H9 (cell line): ENCODE data around the gene PIK3CD. TPM values are rescaled to one million over a fixed set of nuclear protein-coding genes. Genes with fewer than 3 reads are reported as not detected.

Experiments
- DNase-seq: peaks from one replicate; pipeline ENCODE4 v3.0.0-alpha.2; 2017
- H2AFZ ChIP-seq: one replicate; pipeline ENCODE4 v1.6.1; 2013; ENCODE audit warnings: mild to moderate bottlenecking, low read length, control low read depth, moderate library complexity
- H2AK5ac ChIP-seq: 2 replicates; pipeline ENCODE4 v1.6.1; 2013; ENCODE audit warnings: low read length, control low read depth, mixed read lengths; ENCODE audit not compliant: insufficient read length
- H2BK120ac ChIP-seq: one replicate; pipeline ENCODE4 v1.6.1; 2013; ENCODE audit warnings: low read depth, mild to moderate bottlenecking, low read length, control low read depth, inconsistent platforms; ENCODE audit not compliant: poor library complexity, severe bottlenecking
- H2BK12ac ChIP-seq: 2 replicates; pipeline ENCODE4 v1.6.1; 2013; ENCODE audit warnings: low read length, control low read depth, mixed read lengths, low read depth; ENCODE audit not compliant: insufficient read length
- H2BK15ac ChIP-seq: 2 replicates; pipeline ENCODE4 v1.6.1; 2013; ENCODE audit warnings: low read depth, low read length, control low read depth
- H2BK20ac ChIP-seq: one replicate; pipeline ENCODE4 v1.6.1; 2013; ENCODE audit warnings: low read depth, mild to moderate bottlenecking, low read length, control low read depth, inconsistent platforms; ENCODE audit not compliant: poor library complexity, severe bottlenecking
- H2BK5ac ChIP-seq: 2 replicates; pipeline ENCODE4 v1.6.1; 2013; ENCODE audit warnings: low read length, control low read depth, mixed read lengths; ENCODE audit not compliant: insufficient read length
- H3K14ac ChIP-seq: 2 replicates; pipeline ENCODE4 v1.6.1; 2013; ENCODE audit warnings: low read length, control low read depth; ENCODE audit not compliant: insufficient read depth
- H3K18ac ChIP-seq: 2 replicates; pipeline ENCODE4 v1.6.1; 2013; ENCODE audit warnings: low read depth, mild to moderate bottlenecking, mixed read lengths, low read length, control low read depth; ENCODE audit not compliant: insufficient read length
- H3K23ac ChIP-seq: 2 replicates; pipeline ENCODE4 v1.6.1; 2013; ENCODE audit warnings: low read length, control low read depth, mixed read lengths, low read depth; ENCODE audit not compliant: insufficient read length
- H3K23me2 ChIP-seq: 2 replicates; pipeline ENCODE4 v1.6.1; 2013; ENCODE audit warnings: low read depth, mild to moderate bottlenecking, mixed read lengths, low read length, control low read depth; ENCODE audit not compliant: insufficient read length, poor library complexity, severe bottlenecking
- H3K27ac ChIP-seq: 2 replicates; pipeline ENCODE4 v1.5.1; 2013; ENCODE audit warnings: low read length, control low read depth, mixed read lengths, low read depth; ENCODE audit not compliant: insufficient read length
- H3K27me3 ChIP-seq: 2 replicates; pipeline ENCODE4 v1.6.1; 2013; ENCODE audit warnings: low read length, control low read depth, inconsistent platforms; ENCODE audit not compliant: insufficient read depth
- H3K4ac ChIP-seq: 2 replicates; pipeline ENCODE4 v1.6.1; 2013; ENCODE audit warnings: low read depth, mild to moderate bottlenecking, control low read depth, inconsistent platforms, low read length, moderate library complexity
- H3K4me1 ChIP-seq: 2 replicates; pipeline ENCODE4 v1.6.1; 2013; ENCODE audit warnings: low read length, control low read depth, inconsistent platforms; ENCODE audit not compliant: insufficient read depth
- H3K4me2 ChIP-seq: 2 replicates; pipeline ENCODE4 v1.6.1; 2013; ENCODE audit warnings: low read length, control low read depth, mixed read lengths; ENCODE audit not compliant: insufficient read length, insufficient read depth
- H3K56ac ChIP-seq: 2 replicates; pipeline ENCODE4 v1.6.1; 2013; ENCODE audit warnings: low read depth, mild to moderate bottlenecking, mixed read lengths, low read length, control low read depth; ENCODE audit not compliant: insufficient read length
- H3K79me1 ChIP-seq: 2 replicates; pipeline ENCODE4 v1.6.1; 2013; ENCODE audit warnings: low read depth, mild to moderate bottlenecking, moderate library complexity, low read length, control low read depth, inconsistent platforms; ENCODE audit not compliant: insufficient read depth, poor library complexity, severe bottlenecking
- H3K79me2 ChIP-seq: 2 replicates; pipeline ENCODE4 v1.6.1; 2013; ENCODE audit warnings: low read length, control low read depth, inconsistent platforms; ENCODE audit not compliant: insufficient read depth
- H3K9ac ChIP-seq: 2 replicates; pipeline ENCODE4 v1.6.1; 2013; ENCODE audit warnings: low read length, control low read depth, mixed read lengths; ENCODE audit not compliant: insufficient read length; ENCODE audit errors: extremely low read depth
- H3K9me3 ChIP-seq: one replicate; pipeline ENCODE4 v1.6.1; 2013; ENCODE audit warnings: low read depth, low read length, inconsistent platforms; ENCODE audit not compliant: control insufficient read depth
- H3T11ph ChIP-seq: one replicate; pipeline ENCODE4 v1.6.1; 2013; ENCODE audit warnings: mild to moderate bottlenecking, low read length, control low read depth, inconsistent platforms
- H4K20me1 ChIP-seq: one replicate; pipeline ENCODE4 v1.6.1; 2013; ENCODE audit not compliant: control insufficient read depth, insufficient read length, insufficient read depth
- H4K5ac ChIP-seq: 2 replicates; pipeline ENCODE4 v1.6.1; 2013; ENCODE audit warnings: low read depth, mild to moderate bottlenecking, mixed read lengths, low read length, control low read depth; ENCODE audit not compliant: insufficient read length
- H4K8ac ChIP-seq: replicated peaks from 2 replicates; pipeline ENCODE4 v1.6.1; 2013; ENCODE audit warnings: low read length, control low read depth, mixed read lengths, low read depth; ENCODE audit not compliant: insufficient read length
- H4K91ac ChIP-seq: 2 replicates; pipeline ENCODE4 v1.6.1; 2013; ENCODE audit warnings: low read depth, mild to moderate bottlenecking, moderate library complexity, mixed read lengths, low read length, control low read depth; ENCODE audit not compliant: insufficient read length
- H3K27ac Mint-ChIP-seq, 3 experiments: 2 replicates in 2 of 3; 3 replicates in 1 of 3; pipeline ENCODE4 v1.8.0; 2020 to 2021; ENCODE audit warnings: mixed read lengths in 3 of 3, mild to moderate bottlenecking in 1 of 3, moderate library complexity in 1 of 3
- H3K27me3 Mint-ChIP-seq: 2 replicates; pipeline ENCODE4 v1.8.0; 2021; ENCODE audit warnings: low read depth, mild to moderate bottlenecking, moderate library complexity, mixed read lengths
- H3K36me3 Mint-ChIP-seq, 3 experiments: 2 replicates in 2 of 3; 3 replicates in 1 of 3; pipeline ENCODE4 v1.8.0; 2020 to 2021; ENCODE audit warnings: low read depth in 3 of 3, mixed read lengths in 3 of 3; ENCODE audit not compliant: insufficient read depth in 1 of 3
- H3K4me1 Mint-ChIP-seq, 2 experiments: 2 replicates each; pipeline ENCODE4 v1.8.0; 2020; ENCODE audit warnings: mixed read lengths in 2 of 2
- H3K4me3 Mint-ChIP-seq, 2 experiments: 2 replicates in 1 of 2; 3 replicates in 1 of 2; pipeline ENCODE4 v1.8.0; 2020 to 2021; ENCODE audit warnings: mild to moderate bottlenecking in 2 of 2, mixed read lengths in 2 of 2, moderate library complexity in 1 of 2
- H3K9me3 Mint-ChIP-seq, 2 experiments: 2 replicates in 1 of 2; 3 replicates in 1 of 2; pipeline ENCODE4 v1.8.0; 2020; ENCODE audit warnings: mild to moderate bottlenecking in 2 of 2, mixed read lengths in 2 of 2, moderate library complexity in 1 of 2
- WGBS: extraction: QIAGEN DNeasy Blood & Tissue Kit; methylation state at CpG from one replicate; pipeline ENCODE4 v1.1.7; 2013; ENCODE audit warnings: missing lambda C conversion rate, low lambda C conversion rate, mixed read lengths; ENCODE audit not compliant: insufficient read length; ENCODE audit errors: extremely low coverage; 5-methylcytosine and 5-hydroxymethylcytosine counted together
- total RNA-seq: library from RNA; stranded (reverse); gene quantifications from 2 replicates; pipeline ENCODE4 v1.2.1, GENCODE V29; 2021
- TF ChIP-seq, protein P1 (sequence below): fragments of 200-600 bp; sonication (generic); conservative IDR thresholded peaks from 3 replicates; pipeline ENCODE4 v1.8.0; 2021; ENCODE audit warnings: antibody characterized with exemption, mild to moderate bottlenecking

Gene PIK3CD
- total RNA-seq, 1 experiment from 2014 or later = 10.0 TPM

DNA sequence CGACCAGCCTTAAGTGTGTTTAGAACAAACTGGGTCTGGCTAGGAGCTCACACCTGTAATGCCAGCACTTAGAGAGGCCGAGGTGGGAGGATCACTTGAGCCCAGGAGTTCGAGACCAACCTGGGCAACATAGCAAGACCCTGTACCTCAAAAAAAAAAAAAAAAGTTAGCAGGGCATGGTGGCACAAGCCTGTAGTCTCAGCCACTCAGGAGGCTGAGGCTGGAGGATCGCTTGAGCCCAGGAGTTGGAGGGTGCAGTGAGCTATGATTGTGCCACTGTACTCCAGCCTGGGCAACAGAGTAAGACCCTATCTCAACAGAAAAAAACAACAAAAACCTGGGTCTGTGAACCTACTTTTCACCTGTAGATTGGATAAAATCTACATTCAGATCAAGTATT, 54.6 kb downstream of the PIK3CD start:
- no peaks in the 10 kb centered on the region for H4K20me1 ChIP-seq
- H3K18ac ChIP-seq = no peak overlapping the region
- no peaks in the 10 kb centered on the region for H3K27me3 ChIP-seq
- Mint-ChIP-seq H3K36me3 (peaks cover 2 to 17% (median 6%) of the 10 kb centered on the region in 3 experiments; a peak in 4 of 7 replicates), H3K4me3 (no peak overlapping the region), H3K9me3 (peaks cover 0 to 8% of the 10 kb centered on the region in 2 experiments; a peak in 1 of 5 replicates), H3K4me1 (peaks cover under 1% of the 10 kb centered on the region in 2 experiments; a peak in 2 of 4 replicates), H3K27me3 (no peaks in the 10 kb centered on the region), H3K27ac (no peak overlapping the region)
- H3K23me2 ChIP-seq = no peaks in the 10 kb centered on the region
- no peaks in the 10 kb centered on the region for H3K79me2 ChIP-seq
- no peak overlapping the region for H2AK5ac ChIP-seq
- H4K91ac ChIP-seq = no peak overlapping the region
- TF ChIP-seq, protein P1, sequence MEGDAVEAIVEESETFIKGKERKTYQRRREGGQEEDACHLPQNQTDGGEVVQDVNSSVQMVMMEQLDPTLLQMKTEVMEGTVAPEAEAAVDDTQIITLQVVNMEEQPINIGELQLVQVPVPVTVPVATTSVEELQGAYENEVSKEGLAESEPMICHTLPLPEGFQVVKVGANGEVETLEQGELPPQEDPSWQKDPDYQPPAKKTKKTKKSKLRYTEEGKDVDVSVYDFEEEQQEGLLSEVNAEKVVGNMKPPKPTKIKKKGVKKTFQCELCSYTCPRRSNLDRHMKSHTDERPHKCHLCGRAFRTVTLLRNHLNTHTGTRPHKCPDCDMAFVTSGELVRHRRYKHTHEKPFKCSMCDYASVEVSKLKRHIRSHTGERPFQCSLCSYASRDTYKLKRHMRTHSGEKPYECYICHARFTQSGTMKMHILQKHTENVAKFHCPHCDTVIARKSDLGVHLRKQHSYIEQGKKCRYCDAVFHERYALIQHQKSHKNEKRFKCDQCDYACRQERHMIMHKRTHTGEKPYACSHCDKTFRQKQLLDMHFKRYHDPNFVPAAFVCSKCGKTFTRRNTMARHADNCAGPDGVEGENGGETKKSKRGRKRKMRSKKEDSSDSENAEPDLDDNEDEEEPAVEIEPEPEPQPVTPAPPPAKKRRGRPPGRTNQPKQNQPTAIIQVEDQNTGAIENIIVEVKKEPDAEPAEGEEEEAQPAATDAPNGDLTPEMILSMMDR = no peak
- H2BK12ac ChIP-seq = no peak overlapping the region
- no peak overlapping the region for H2BK20ac ChIP-seq
- H3K4ac ChIP-seq = no peak overlapping the region
- no peak overlapping the region for H3K4me2 ChIP-seq
- no peak overlapping the region for H2BK5ac ChIP-seq
- no peaks in the 10 kb centered on the region for H3K9me3 ChIP-seq
- no peak overlapping the region for H3K27ac ChIP-seq
- H3K23ac ChIP-seq = no peak overlapping the region
- H2AFZ ChIP-seq = no peak overlapping the region
- H3K56ac ChIP-seq = no peak overlapping the region
- H2BK15ac ChIP-seq = no peak overlapping the region
- H3K4me1 ChIP-seq = no peaks in the 10 kb centered on the region
- DNase-seq = no peak
- WGBS = no CpG with 5 or more reads among the region's 4 CpGs
- no peak overlapping the region for H2BK120ac ChIP-seq
- H3T11ph ChIP-seq = no peak overlapping the region
- H4K8ac ChIP-seq = no peak overlapping the region
- H3K79me1 ChIP-seq = no peaks in the 10 kb centered on the region
- no peak overlapping the region for H3K14ac ChIP-seq
- H3K9ac ChIP-seq = no peak overlapping the region
- no peak overlapping the region for H4K5ac ChIP-seq
